Measurements from ENCODE around the gene ZNF91.

- TF ChIP-seq CTCF (optimal IDR thresholded peaks at IDR 0.05 in 1 of 3, IDR thresholded peaks at IDR 0.05 in 1 of 3, conservative IDR thresholded peaks at IDR 0.05 in 1 of 3; ENCODE audit: extremely low read depth in 1 of 3, insufficient read depth in 2 of 3, low read length in 3 of 3) (peak; percentile 28 to 45 (median 31)), EZH2 (IDR thresholded peaks at IDR 0.05; ENCODE audit: low read length) (no peak)
Observed at GRCh38 chr19:23436318-23436717, 41.0 kb upstream of the ZNF91 start.
